Dermis microvascular lymphatic vessel endothelial cell (primary cell): ENCODE measurements around the gene RHOXF1. TPM values are rescaled to one million over a fixed set of nuclear protein-coding genes. Genes with fewer than 3 reads are reported as not detected.
"Not testable (repeated sequence)": the region's sequence is repeated elsewhere in the genome, so short reads cannot be mapped to it uniquely, and the experiment has no call there.

Source experiments
- DNase-seq, 2 donors: peaks; one replicate each; pipeline versions ENCODE4 v3.0.0 to v3.0.0-alpha.2; 2010; ENCODE audit warnings: low read depth in 2 of 2
- total RNA-seq: library from RNA; depleted of rRNA; stranded (reverse); fragments of >200 nt; gene quantifications from 2 replicates; pipeline ENCODE4 v1.2.1, GENCODE V29; 2014

RHOXF1 gene
- not detected in 2 replicates for total RNA-seq

- no peak for DNase-seq
Measured at GRCh38 chrX:120115438-120115963, at the start of gene RHOXF1. Gene RHOXF1, minus strand, starts transcription at chrX:120115913. Its CDS starts 51 bp downstream, at chrX:120115862.

GRCh38 chrX:120159086-120159485 lies 43.4 kb upstream of the RHOXF1 start:
- not testable (repeated sequence) for DNase-seq

- not testable (repeated sequence) for DNase-seq
Measured at GRCh38 chrX:120158313-120158712, 42.6 kb upstream of the RHOXF1 start, which contains the start of gene RHOXF2. Gene RHOXF2, plus strand, starts transcription at chrX:120158613. Its CDS starts 138 bp downstream, at chrX:120158751.

GRCh38 chrX:120150109-120150744 lies 34.5 kb upstream of the RHOXF1 start:
- DNase-seq = not testable (repeated sequence)

GRCh38 chrX:120147537-120147936 lies 31.8 kb upstream of the RHOXF1 start:
- no peak for DNase-seq

GRCh38 chrX:120146323-120146722 lies 30.6 kb upstream of the RHOXF1 start:
- DNase-seq = not testable (repeated sequence)

GRCh38 chrX:120145295-120145925 lies 29.7 kb upstream of the RHOXF1 start:
- no peak for DNase-seq

- no peak for DNase-seq
Measured at GRCh38 chrX:120144178-120144844, 28.6 kb upstream of the RHOXF1 start.

- DNase-seq = no peak
Measured at GRCh38 chrX:120140293-120140981, 24.7 kb upstream of the RHOXF1 start.

GRCh38 chrX:120137439-120137838 lies 21.7 kb upstream of the RHOXF1 start:
- no peak for DNase-seq

- DNase-seq = no peak
Measured at GRCh38 chrX:120136840-120137239, 21.1 kb upstream of the RHOXF1 start.

- no peak for DNase-seq
Measured at GRCh38 chrX:120136128-120136527, 20.4 kb upstream of the RHOXF1 start.

- DNase-seq = not testable (repeated sequence)
Measured at GRCh38 chrX:120128306-120128846, 12.7 kb upstream of the RHOXF1 start.

GRCh38 chrX:120125444-120125843 lies 9.7 kb upstream of the RHOXF1 start:
- no peak for DNase-seq

GRCh38 chrX:120120223-120120622 lies 4.5 kb upstream of the RHOXF1 start:
- no peak for DNase-seq

- no peak for DNase-seq
Measured at GRCh38 chrX:120111611-120112010, 4.1 kb downstream of the RHOXF1 start.

- DNase-seq = no peak
Measured at GRCh38 chrX:120109378-120109777, 6.3 kb downstream of the RHOXF1 start.

GRCh38 chrX:120104707-120105106 lies 11.0 kb downstream of the RHOXF1 start:
- DNase-seq = not testable (repeated sequence)

GRCh38 chrX:120101057-120101456 lies 14.7 kb downstream of the RHOXF1 start:
- not testable (repeated sequence) for DNase-seq

GRCh38 chrX:120090208-120090607 lies 25.5 kb downstream of the RHOXF1 start:
- DNase-seq = no peak

GRCh38 chrX:120087289-120088017 lies 28.3 kb downstream of the RHOXF1 start:
- no peak for DNase-seq
